Measurements from ENCODE around the gene MYOCD. TPM values are rescaled to one million over a fixed set of nuclear protein-coding genes. Genes with fewer than 3 reads are reported as not detected.
A peak's percentile ranks its signal among the peaks of the same experiment; 100 is the strongest.

MYOCD gene
- total and polyA plus RNA-seq, 4 donors = 0.73 to 6.1 (median 3.1) TPM

DNA sequence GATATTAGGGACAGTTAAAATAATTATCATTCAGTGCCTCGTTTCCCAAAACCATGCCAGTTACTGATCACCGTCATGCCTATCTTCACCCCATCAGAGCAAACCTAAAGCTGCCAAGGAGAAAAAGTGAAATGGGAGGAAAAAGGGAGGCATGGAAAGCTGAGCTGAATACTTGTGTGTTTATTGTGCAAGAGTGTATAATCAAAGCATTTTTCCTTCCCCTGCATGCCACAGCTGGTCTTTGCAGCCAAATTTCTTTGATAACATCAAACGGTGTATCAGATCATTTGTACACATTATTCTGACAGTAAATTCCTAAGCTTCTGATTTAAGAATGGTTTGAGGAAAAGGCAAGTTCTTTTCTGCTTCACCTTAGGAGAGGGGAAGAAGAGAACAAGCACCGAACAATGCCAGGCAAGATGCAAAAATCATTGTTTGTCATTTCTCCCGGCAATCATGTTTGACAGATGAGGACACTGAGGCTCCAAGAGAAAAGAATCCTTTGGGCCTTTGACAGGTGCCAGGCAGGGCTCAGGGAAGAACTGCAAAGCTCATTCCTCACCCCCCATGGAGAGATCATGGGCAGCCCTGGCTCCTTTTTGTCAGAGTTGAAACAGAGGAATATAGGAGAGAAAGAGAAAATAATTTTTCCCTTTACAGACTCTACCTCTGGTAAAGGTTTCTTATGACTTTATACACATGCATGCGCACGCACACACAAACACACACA lies 72.2 kb downstream of the MYOCD start:
- Histone ChIP-seq H3K4me3 (no peak overlapping the region), H3K9me3 (ENCODE audit: control insufficient read depth in 4 of 4, insufficient read depth in 3 of 4, low read length in 3 of 4) (no peaks in the 10 kb centered on the region), H3K4me1 (ENCODE audit: control insufficient read depth in 5 of 5, insufficient read depth in 5 of 5, low read length in 5 of 5) (peaks cover 2 to 19% (median 8%) of the 10 kb centered on the region in 5 donors), H3K27me3 (ENCODE audit: control insufficient read depth in 3 of 3, insufficient read depth in 3 of 3, low read length in 2 of 3) (peaks cover 0 to 6% (median 0%) of the 10 kb centered on the region in 3 donors), H3K9ac (ENCODE audit: insufficient read depth in 1 of 2, low read length in 2 of 2) (no peak overlapping the region), H3K36me3 (ENCODE audit: control insufficient read depth in 4 of 4, insufficient read depth in 4 of 4, low read length in 4 of 4) (peaks cover 0 to 6% (median 0%) of the 10 kb centered on the region in 4 donors), H3K27ac (ENCODE audit: low read depth in 1 of 2, low read length in 1 of 2) (no peak overlapping the region)
- TF ChIP-seq, protein P1, sequence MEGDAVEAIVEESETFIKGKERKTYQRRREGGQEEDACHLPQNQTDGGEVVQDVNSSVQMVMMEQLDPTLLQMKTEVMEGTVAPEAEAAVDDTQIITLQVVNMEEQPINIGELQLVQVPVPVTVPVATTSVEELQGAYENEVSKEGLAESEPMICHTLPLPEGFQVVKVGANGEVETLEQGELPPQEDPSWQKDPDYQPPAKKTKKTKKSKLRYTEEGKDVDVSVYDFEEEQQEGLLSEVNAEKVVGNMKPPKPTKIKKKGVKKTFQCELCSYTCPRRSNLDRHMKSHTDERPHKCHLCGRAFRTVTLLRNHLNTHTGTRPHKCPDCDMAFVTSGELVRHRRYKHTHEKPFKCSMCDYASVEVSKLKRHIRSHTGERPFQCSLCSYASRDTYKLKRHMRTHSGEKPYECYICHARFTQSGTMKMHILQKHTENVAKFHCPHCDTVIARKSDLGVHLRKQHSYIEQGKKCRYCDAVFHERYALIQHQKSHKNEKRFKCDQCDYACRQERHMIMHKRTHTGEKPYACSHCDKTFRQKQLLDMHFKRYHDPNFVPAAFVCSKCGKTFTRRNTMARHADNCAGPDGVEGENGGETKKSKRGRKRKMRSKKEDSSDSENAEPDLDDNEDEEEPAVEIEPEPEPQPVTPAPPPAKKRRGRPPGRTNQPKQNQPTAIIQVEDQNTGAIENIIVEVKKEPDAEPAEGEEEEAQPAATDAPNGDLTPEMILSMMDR (IDR thresholded peaks at IDR 0.05; ENCODE audit: control extremely low read depth, extremely low read depth) = no peak
- ATAC-seq (ENCODE audit: insufficient read depth, low FRiP score) (no peak), DNase-seq (peak in 2 of 3 donors; percentile 35 to 46)
- 69 to 78% methylated on average over 7 of the region's 7 CpGs for WGBS, 2 donors

DNA sequence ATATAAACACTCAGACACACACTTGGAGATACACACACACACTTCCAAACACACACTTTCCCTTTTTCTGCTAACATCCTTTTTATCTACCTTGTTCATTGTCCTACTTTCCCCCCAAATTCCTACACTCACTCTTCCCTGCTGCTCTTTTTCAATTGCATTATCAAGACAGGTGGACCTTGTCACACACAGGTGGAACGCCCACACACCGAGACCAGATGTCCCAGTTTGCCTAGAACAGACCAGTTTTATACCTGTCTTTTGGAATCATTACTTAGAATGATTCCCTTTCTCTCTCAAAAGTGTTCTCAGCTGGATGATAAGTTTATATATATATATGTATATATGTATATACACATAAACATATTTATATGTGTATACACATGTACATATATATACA lies 72.9 kb downstream of the MYOCD start:
- H3K4me1 ChIP-seq (ENCODE audit: control insufficient read depth in 5 of 5, insufficient read depth in 5 of 5, low read length in 5 of 5) = peaks cover 2 to 19% (median 8%) of the 10 kb centered on the region in 5 donors
- H3K27me3 ChIP-seq (ENCODE audit: control insufficient read depth in 3 of 3, insufficient read depth in 3 of 3, low read length in 2 of 3) = peaks cover 0 to 6% (median 0%) of the 10 kb centered on the region in 3 donors
- DNase-seq = no peak
- WGBS, 2 donors = 88% methylated on average over 2 of the region's 2 CpGs
- no peak overlapping the region for H3K4me3 ChIP-seq
- no peak overlapping the region for H3K9ac ChIP-seq (ENCODE audit: insufficient read depth in 1 of 2, low read length in 2 of 2)
- peaks cover 0 to 6% (median 0%) of the 10 kb centered on the region in 4 donors for H3K36me3 ChIP-seq (ENCODE audit: control insufficient read depth in 4 of 4, insufficient read depth in 4 of 4, low read length in 4 of 4)
- H3K9me3 ChIP-seq (ENCODE audit: control insufficient read depth in 4 of 4, insufficient read depth in 3 of 4, low read length in 3 of 4) = no peaks in the 10 kb centered on the region
- no peak for ATAC-seq (ENCODE audit: insufficient read depth, low FRiP score)
- TF ChIP-seq, protein P1 (IDR thresholded peaks at IDR 0.05; ENCODE audit: control extremely low read depth, extremely low read depth) = no peak
- H3K27ac ChIP-seq (ENCODE audit: low read depth in 1 of 2, low read length in 1 of 2) = no peak overlapping the region

DNA sequence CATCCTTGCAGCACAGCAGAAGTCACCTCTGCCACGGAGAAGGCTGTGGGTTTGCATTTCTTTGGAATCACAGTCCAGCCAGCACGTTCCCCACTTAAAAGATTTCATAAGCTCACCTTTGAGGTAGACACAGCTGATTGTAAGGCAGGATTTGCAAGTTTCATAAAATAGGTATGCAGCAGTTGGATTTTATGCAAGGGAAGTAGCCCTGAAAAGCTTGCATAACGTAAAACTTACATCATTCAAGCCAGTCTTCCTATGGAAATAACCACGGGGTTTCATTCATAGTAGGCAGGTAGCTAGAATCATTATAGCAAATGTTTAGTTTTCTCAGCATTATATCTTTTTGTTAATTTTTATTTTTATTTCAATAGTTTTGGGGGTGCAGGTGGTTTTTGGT lies 73.8 kb downstream of the MYOCD start:
- H3K4me1 ChIP-seq (ENCODE audit: control insufficient read depth in 5 of 5, insufficient read depth in 5 of 5, low read length in 5 of 5) = peaks cover 2 to 19% (median 6%) of the 10 kb centered on the region in 5 donors
- 55 to 60% methylated on average over 4 of the region's 4 CpGs for WGBS, 2 donors
- no peak for ATAC-seq (ENCODE audit: insufficient read depth, low FRiP score)
- no peak overlapping the region for H3K27ac ChIP-seq (ENCODE audit: low read depth in 1 of 2, low read length in 1 of 2)
- H3K9ac ChIP-seq (ENCODE audit: insufficient read depth in 1 of 2, low read length in 2 of 2) = no peak overlapping the region
- H3K9me3 ChIP-seq (ENCODE audit: control insufficient read depth in 4 of 4, insufficient read depth in 3 of 4, low read length in 3 of 4) = no peaks in the 10 kb centered on the region
- DNase-seq = peak in 1 of 3 donors; percentile 34
- H3K4me3 ChIP-seq = no peak overlapping the region
- TF ChIP-seq, protein P1 (IDR thresholded peaks at IDR 0.05; ENCODE audit: control extremely low read depth, extremely low read depth) = no peak
- peaks cover 0 to 6% (median 0%) of the 10 kb centered on the region in 3 donors for H3K27me3 ChIP-seq (ENCODE audit: control insufficient read depth in 3 of 3, insufficient read depth in 3 of 3, low read length in 2 of 3)
- peaks cover 0 to 6% (median 0%) of the 10 kb centered on the region in 4 donors for H3K36me3 ChIP-seq (ENCODE audit: control insufficient read depth in 4 of 4, insufficient read depth in 4 of 4, low read length in 4 of 4)
